ENCODE measurements around the gene CREB3L2.
"Not testable (repeated sequence)": the region's sequence is repeated elsewhere in the genome, so short reads cannot be mapped to it uniquely, and the experiment has no call there.

- TF ChIP-seq, protein P1, sequence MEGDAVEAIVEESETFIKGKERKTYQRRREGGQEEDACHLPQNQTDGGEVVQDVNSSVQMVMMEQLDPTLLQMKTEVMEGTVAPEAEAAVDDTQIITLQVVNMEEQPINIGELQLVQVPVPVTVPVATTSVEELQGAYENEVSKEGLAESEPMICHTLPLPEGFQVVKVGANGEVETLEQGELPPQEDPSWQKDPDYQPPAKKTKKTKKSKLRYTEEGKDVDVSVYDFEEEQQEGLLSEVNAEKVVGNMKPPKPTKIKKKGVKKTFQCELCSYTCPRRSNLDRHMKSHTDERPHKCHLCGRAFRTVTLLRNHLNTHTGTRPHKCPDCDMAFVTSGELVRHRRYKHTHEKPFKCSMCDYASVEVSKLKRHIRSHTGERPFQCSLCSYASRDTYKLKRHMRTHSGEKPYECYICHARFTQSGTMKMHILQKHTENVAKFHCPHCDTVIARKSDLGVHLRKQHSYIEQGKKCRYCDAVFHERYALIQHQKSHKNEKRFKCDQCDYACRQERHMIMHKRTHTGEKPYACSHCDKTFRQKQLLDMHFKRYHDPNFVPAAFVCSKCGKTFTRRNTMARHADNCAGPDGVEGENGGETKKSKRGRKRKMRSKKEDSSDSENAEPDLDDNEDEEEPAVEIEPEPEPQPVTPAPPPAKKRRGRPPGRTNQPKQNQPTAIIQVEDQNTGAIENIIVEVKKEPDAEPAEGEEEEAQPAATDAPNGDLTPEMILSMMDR (conservative IDR thresholded peaks at IDR 0.05 in 1 of 2, IDR thresholded peaks at IDR 0.05 in 1 of 2; ENCODE audit: low read depth in 1 of 2, low read length in 2 of 2), result not testable (repeated sequence)
- not testable (repeated sequence) for TF ChIP-seq EZH2 (IDR thresholded peaks at IDR 0.05; ENCODE audit: low read length, missing control alignments)
Measured at GRCh38 chr7:137968339-137968738, 33.5 kb downstream of the CREB3L2 start.

Data from fibroblast of lung (primary cell).